Body of pancreas (tissue), 4 donors: ENCODE data around the gene GRIK4.

Source experiments
- POLR2A ChIP-seq, 3 donors: fragments of 450-650 bp; IDR thresholded peaks; one replicate each; pipeline ENCODE4 v1.6.1; 2016; ENCODE audit warnings: antibody characterized with exemption in 3 of 3, mild to moderate bottlenecking in 2 of 3
- TF ChIP-seq, protein P1 (sequence below), 7 experiments: fragments of 450-650 bp in 4 of 7; fragments of 200-600 bp in 3 of 7; sonication (generic) in 3 of 7; IDR thresholded peaks; one replicate each; pipeline ENCODE4 v1.5.1; 2016 to 2019; ENCODE audit warnings: antibody characterized with exemption in 7 of 7

- TF ChIP-seq, protein P1, sequence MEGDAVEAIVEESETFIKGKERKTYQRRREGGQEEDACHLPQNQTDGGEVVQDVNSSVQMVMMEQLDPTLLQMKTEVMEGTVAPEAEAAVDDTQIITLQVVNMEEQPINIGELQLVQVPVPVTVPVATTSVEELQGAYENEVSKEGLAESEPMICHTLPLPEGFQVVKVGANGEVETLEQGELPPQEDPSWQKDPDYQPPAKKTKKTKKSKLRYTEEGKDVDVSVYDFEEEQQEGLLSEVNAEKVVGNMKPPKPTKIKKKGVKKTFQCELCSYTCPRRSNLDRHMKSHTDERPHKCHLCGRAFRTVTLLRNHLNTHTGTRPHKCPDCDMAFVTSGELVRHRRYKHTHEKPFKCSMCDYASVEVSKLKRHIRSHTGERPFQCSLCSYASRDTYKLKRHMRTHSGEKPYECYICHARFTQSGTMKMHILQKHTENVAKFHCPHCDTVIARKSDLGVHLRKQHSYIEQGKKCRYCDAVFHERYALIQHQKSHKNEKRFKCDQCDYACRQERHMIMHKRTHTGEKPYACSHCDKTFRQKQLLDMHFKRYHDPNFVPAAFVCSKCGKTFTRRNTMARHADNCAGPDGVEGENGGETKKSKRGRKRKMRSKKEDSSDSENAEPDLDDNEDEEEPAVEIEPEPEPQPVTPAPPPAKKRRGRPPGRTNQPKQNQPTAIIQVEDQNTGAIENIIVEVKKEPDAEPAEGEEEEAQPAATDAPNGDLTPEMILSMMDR (IDR thresholded peaks at IDR 0.05): no peak
- no peak for TF ChIP-seq POLR2A (IDR thresholded peaks at IDR 0.05)
Observed at GRCh38 chr11:120613264-120614226, 102.0 kb downstream of the GRIK4 start.
